ENCODE measurements around the gene KRAS.
"Not testable (repeated sequence)": the region's sequence is repeated elsewhere in the genome, so short reads cannot be mapped to it uniquely, and the experiment has no call there.

Gene KRAS

DNA sequence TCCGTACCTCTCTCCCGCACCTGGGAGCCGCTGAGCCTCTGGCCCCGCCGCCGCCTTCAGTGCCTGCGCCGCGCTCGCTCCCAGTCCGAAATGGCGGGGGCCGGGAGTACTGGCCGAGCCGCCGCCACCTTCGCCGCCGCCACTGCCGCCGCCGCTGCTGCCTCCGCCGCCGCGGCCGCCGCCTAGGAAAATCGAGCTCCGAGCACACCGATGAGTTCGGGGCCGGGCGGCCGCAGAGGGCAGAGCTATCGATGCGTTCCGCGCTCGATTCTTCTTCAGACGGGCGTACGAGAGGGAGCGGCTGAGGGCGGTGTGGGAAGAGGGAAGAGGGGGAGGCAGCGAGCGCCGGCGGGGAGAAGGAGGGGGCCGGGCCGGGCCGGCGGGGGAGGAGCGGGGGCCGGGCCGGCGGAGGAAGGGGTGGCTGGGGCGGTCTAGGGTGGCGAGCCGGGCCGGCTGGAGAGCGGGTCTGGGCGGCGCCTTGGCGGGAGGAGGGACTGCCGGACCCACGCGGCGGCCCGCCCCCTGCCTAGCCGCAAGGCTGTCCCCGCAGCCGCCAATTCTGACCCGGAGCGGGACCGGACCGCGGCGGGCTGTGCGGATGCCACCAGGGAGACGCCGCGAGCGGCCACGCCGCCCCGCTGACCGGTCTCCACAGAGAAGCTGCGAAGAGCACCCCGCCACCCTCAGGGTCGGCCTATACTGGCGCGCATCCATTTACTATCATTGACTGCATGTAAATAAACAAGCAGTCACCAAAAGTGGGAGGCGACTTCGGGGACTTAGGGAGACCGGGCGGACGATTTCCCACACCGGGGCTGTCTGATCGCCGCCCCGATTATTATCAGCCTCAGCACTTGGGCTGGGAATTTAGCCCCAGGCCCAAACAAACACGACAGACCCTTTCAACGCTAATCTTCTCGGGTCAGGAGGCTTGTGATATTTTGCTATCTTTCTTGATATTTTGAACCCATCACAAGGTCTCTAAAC is at the start of gene KRAS:
KRAS (minus strand) TSS at position 186 of the 987 bp plus-strand sequence.
- DNase-seq, result peak; percentile 79 to 88 (median 84)

DNA sequence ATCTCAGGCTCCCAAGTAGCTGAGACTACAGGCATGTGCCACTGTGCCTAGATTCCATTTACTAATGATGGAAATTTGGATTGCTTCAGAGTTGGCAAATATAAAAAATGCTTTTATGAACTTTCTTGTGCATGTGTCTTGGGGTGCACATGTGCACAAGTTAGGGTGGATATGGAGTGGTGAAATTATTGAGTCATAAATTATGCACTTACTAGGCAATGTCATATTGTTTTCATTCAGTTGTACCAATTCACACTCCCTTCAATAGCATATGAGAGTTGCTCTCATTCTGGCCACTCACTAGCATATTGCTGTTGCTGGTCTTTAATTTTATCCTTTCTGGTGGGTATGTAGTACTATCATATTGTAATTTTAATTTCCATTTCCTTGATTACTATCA is 45.7 kb upstream of the KRAS start:
- no peak for DNase-seq

DNA sequence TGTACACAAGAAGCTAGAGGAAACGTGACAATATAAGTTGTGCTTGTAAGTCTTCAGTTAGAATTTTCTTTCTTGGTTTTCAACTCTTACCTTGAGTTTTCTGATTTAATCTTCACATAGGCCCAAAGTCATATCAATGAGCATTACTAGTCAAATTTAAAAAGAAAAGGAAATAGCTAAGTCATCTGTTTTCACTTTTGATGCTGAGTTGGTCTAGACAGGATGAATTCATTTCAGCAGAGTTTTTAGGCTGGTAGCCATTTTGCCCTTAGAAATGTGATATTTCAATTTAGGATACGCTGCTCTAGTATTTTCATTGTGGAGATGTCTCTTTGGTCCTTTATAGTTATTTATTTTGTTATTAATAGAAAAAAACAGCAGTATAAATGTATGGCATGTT is 44.6 kb upstream of the KRAS start:
- DNase-seq, result peak in 1 of 6 experiments; percentile 7

DNA sequence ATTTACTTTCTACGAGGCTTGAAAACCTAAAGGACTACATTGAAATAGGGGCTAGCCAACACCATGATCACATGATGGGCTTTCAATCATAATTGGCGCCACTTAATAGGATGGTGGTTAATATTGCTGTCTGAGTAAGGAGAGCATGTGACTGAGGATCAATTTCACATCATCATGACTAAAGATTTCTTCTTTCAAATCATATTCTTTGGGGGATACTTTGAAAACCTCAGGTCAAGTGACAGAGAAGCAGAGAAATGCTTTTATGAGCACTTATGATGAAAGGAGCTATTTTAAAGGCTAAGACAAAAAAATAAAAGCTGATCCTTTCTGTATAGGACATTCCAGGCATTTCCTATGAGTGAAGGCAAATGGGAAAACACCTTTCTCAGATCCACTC is 42.9 kb upstream of the KRAS start:
- no peak for DNase-seq

DNA sequence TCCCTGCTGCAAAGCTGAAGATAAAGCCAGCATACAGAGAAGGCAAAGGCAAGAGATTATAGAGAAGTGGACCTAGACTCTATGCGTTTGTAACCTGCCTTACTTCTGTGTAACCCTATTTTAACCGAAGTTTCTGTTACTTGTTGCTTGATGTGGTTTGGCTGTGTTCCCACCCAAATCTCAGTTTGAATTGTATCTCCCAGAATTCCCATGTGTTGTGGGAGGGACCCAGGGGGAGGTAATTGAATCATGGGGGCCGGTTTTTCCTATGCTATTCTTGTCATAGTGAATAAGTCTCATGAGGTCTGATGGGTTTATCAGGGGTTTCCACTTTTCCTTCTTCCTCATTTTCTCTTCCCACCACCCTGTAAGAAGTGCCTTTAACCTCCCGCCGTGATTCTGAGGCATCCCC is 42.1 kb upstream of the KRAS start:
- DNase-seq, result not testable (repeated sequence)

DNA sequence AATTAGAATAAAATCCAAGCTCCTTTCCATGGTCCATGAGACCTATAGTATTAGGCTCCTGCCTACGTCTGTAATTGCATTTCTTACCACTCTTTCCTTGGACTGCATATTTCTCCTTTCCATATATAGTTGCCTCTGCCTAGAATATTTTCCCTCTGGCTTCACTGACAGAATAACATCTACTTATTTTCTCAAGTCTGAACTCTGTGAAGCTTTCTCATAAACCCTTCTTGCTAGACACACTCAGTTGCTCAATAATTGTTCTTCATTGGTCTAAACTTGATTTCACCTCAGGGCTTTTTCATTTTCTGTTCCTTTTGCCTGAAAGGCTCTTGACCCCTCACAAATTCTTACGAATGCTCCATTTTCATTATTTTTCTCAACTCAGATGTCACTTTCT is 36.9 kb upstream of the KRAS start:
- no peak for DNase-seq

DNA sequence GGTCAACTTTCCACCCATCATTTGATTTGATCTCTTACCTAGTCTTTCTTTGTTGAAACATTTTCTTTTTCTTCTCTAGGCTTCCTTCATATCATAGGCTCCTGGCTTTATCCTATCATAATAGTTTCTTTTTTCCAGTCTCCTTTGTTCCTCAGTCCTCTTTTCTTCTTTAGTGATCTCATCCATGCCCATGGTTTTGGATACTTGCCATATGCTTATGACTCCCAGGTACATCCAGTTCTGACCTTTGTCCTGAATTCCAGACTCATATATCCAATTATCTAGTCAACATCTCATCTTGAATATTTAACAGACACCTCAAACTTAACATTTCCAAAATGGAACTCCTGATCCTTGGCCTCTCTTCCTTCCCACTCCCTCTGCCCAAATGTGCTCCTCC is 36.1 kb upstream of the KRAS start:
- no peak for DNase-seq

DNA sequence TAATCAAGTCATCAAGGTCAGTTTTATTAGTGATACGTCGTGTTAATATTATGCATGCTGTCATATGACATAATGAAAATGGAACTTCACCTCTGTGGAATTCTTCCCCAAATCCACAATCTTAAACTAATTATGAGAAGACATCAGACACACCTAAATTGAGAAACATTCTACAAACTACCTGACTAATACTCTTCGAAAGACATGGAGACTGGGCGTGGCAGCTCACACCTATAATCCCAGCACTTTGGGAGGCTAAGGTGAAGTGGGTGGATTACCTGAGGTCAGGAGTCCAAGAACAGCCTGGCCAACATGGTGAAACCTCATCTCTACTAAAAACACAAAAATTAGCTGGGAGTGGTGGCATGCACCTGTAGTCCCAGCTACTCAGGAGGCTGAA is 33.3 kb upstream of the KRAS start:
- DNase-seq, result no peak

DNA sequence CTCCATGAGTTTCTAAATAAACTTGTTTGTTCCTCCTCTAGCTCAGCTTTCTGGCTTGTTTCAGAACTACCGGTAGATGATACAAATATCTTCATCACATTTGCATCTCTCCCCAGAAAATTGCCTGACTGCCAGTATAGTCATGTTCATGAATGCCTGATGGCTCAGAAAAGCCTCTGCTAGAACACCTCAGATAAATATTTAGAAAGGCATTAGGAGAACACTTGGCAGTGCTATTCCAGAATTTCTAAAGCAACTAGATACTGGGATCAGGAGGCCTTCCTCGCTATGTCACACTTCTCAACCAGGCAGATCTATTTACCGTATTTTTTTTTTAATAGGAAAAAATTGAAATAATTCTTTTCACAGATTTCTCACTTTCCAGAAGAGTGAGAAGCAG is 32.3 kb upstream of the KRAS start:
- DNase-seq, result no peak

DNA sequence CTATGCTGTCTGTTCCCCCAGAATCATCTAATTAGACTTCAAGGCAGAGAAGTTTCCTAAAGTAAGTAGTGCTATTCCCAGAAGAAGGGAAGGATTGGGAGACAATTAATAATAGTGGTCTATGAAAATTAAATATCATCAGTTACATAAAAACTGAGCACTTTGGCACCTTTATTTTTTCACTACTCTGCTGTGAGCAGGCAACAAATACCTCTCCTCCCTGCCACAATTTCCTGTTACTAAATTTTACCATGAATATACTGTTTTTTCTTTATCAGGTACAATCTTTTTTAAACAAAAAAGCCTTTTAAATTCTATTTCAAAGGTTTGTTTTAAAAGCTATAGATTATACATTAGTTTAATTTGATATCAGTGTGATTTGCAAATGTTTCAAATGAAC is 29.4 kb upstream of the KRAS start:
- peak in 2 of 6 experiments; percentile 33 to 42 for DNase-seq

DNA sequence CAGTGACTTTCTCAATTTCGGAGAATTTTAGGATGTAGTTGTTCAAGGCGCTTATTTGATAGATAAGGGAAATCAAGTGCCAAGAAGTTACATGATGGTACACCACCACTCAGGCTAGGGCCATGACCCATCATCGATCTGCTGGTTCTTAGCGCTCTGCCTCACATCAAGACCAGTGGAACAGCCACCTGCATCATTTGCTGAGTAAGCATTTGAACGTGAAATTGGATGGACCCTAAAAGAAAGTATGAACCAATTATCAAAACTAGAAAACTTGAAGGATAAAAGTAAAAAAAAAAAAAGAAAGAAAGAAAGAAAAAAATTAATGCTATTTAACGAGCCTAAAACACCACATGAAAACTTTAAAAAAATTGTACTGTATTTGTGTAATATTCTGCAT is 27.5 kb upstream of the KRAS start:
- DNase-seq, result no peak

DNA sequence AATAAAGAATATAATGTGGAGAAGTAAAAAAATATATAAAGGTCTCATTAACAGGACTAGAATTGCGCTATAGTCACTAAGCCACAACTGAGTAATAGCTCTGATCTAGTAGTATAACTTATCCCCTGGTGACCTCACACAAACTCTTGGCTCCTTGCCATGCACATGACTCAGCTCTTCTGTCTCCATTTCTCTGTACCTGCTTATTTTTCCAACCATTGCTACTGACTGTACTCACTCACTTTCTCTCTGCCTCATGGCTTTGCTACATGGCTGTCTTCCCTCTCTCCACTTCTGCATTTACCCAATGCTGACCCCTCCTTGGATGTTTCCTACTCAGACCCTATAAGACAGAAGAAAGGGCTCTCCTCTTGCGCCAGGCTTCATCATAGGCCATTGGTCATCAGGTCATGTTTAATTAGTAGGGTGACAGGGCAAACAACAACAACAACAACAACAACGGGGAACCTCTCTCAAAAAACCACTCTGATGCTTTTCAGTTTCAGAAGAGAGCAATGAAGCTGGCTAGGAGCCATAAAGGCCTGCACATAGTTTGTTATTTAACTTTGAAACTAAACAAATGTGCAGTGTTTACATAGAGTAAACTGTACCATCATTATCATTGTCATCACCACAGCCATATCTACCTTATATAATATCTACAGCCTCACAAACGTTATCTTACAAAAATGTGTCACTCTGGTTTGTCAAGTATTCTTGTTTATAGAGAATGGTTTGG is 25.6 kb upstream of the KRAS start:
- no peak for DNase-seq

DNA sequence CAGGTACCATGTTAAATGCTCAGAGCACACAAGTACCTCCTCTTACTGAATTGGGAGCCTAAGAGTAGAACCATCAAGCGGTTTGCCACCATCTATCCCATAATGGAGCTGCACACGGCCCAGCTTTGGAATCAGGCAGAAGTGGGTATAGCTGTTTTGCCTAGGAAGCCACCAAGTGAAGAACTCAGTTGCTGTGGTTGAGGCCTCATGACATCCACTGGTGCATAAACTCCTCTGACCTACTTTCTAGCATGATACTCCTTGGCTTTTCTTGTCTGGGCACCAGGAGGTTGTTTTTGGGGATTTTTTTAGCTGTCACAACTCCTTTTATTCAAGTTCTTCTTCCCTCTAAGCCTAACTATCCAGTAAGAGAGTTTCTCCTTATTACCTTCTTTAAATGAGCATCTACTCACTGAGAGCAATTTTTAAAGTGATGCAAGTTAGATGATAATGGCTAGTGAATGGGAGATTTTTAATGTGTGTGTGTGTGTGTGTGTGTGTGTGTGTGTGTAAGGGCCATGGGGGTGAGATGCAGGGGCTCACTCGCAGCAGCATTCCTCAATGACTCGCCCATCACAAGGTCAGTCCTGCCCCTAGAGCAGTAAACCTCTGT is 20.9 kb upstream of the KRAS start:
- no peak for DNase-seq

DNA sequence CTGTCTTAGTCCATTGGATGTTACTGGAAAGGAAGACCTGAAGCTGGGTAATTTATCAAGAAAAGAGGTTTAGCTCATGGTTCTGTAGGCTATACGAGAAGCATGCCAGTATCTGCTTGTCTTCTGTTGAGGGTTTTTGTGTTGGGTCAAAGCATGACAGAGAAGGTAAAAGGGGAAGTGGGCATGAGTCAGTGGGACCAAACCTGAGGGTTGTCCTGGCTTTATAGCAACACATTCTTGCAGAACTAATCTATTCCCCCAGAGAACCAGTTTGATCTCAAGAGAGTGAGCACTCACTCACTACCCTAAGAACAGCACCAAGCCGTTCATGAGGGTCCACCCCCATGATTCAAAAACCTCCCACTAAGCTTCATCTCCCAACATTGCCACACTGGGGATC is 19.0 kb upstream of the KRAS start:
- DNase-seq, result no peak

DNA sequence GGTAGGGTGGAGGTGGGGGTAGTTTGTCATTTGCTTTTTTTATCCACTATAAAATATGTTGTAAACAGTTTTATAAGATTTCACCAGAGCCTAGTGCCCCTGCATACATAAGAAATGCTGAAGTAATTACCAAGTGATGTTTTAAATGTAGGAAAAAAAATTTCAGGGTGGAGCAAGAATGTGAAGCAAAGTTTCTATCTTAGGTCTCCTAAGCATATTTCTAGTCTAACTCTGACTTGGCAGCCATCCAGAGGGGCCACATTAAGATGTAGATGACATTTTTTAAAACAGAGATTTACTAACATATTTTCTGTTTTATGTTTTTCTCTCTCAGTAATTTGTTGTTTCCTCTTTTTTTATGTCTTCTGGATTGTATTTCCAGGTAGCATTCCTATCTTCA is 15.8 kb upstream of the KRAS start:
- no peak for DNase-seq

DNA sequence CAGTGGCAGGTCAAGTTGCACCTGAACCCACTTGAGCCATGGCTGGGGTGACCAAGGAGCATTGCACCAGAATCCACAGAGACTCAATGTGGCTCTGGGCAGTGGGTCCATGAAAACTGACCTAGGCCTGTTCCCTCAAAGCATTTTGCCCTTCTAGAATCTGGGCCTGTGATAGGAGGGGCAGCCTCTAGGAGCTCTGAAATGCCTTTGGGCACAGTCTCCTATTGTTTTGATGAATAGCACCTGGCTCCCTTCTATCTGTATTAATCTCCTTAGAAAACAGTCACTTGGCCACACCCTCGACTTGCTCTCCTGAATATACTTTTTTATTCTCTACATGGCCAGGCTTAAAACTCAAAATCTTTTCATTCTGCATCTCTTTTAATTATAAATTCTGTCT is 14.1 kb upstream of the KRAS start:
- no peak for DNase-seq

DNA sequence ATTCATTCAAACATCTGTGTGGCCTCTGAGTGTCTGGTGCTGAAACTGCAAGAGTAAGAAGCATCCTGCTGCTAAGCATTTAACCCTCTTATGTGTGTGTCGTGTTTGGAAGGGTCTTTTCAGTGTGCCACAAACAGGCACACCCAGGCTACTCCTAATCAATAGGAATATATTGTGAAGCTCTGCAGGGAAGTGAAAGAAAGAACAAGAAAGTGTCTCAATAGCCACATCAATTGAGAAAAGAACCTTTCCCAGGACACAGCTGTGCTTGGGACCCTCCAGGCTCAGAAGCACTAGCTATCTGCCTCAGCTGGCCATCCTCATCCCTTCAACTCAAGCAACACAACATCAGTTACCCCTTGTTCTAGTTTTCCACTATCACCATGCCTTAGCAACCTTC is 13.4 kb upstream of the KRAS start:
- no peak for DNase-seq

DNA sequence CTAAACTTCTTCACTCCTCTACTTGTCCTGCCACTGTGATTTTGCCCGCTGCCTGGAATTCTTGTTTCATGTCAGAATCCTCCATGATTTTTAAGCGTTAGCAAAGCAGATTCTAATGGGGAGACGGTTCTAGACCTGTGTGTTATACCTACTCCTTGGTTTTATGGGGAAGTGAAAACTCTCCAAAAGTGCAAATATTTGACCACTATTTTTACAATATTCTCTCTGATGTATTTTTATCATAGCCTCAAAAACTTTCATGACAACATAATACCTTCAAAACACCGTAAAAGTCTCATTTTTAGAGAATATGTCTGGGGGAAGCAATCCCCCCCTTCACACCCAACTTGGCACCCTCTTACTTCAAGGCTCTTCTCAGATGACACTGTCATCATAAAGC is 12.9 kb upstream of the KRAS start:
- DNase-seq, result no peak

DNA sequence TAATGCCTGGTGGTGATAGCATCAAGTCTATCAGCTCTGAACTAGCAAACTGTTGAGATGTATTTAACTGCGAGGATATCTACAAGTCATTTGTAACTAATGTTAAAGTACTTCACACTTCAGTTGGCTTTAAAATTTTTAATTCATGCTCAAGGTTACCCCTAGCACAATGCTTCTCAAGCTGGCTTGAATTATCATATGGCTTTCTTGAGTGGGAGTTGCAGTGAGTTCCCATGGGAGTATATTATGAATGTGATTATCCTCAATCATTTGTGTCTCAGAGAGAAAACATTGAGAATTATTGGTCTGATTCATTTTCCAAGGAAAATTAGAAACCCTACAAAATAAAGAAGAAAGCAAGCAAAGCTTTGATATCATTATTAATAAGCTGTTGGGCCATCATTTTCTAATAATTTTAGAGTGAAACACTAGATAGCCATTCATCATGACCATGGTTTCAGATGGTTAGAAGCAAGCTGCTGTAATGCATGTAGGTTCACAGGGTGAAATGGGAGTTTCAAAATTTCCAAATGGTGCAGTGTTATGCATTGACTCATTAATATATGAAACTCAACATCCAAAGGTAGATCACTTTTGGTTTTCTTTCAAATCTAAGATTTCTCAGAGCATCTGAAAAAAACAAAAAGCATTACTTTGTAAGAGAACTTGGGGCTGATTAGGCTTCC is 11.8 kb upstream of the KRAS start:
- DNase-seq, result no peak

DNA sequence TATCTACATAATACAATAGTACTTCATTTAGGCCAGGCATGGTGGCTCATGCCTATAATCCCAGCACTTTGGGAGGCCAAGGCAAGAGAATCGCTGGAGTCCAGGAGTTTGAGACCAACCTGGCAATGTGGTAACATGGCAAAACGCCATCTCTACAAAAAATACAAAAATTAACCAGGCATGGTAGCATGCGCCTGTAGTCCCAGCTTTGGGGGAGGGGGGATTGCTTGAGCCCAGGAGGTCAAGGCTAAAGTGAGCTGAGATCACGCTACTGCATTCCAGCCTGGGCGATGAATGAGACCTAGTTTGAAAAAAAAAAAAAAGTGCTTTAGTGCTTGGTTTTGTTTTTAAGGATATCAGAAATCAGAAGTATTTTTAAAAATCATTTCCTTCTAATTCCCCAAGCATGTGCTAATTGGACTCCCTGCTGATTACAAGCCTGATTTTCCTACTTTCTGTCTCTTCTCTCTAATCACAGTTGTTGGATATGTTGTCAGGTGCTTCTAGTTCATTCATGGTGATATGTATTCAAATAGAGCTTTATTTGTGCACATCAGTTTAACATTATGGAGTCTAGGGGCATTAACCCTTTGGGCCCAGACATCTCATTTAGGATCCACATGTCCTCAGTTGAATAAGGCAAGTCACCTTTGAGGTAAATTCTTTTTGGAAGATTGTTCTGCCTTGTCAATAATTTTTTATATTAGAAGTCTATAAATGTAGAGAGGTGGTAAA is 7.0 kb upstream of the KRAS start:
- DNase-seq, result no peak

DNA sequence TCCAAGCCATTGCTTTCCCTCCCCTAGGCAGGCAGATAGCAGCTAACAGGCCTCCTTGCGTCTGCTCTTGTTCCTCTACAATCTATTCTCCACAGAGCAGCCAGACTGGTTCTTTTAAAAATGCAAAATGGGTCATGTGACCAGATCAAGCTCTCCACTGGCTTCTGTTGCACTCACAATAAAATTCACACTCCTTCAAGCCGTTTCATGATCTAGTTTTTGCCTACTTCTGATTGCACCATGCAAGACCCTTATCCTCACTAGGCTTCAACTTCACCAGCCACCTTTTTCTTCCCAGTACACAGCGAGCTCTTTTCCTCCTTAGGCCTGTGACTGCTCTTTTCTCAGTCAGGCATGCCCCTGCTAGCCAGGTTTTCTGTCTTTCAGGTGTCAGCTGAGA is 6.1 kb upstream of the KRAS start:
- no peak for DNase-seq

DNA sequence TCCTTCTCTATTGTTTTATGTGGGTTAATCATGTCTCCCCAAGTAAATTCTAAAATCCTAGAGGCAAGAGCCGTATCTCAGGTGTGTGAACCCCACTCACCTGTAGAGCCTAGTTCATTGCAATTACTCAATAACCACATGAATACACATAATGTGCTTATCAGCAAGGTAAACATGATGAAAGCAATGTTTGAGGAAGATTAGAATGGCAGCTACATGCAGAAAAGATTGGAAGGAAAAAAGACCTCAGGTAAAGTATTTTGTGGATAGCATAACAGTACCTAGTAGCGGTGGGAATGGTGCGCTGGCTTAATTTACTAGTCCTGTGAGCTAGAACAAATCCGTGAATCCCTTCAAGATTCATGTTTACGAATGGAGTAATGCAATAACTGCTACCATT is 5.3 kb upstream of the KRAS start:
- DNase-seq, result no peak

Measured in stimulated activated naive CD4-positive, alpha-beta T cell (primary cell).